H1 (cell line): Measurements from ENCODE around the gene TMEM40. TPM values are rescaled to one million over a fixed set of nuclear protein-coding genes. Genes with fewer than 3 reads are reported as not detected.

Experiments used
- CTCF ChIA-PET: fragments of 300-600 bp; sonication (Branson Sonifier 250); formaldehyde crosslinking; loops from one replicate; lab custom pipeline; 2021; ENCODE audit not compliant: partially characterized antibody; lab: Charles Lee
- POLR2A ChIA-PET: fragments of 300-600 bp; sonication (Branson Sonifier 250); formaldehyde crosslinking; loops from one replicate; lab custom pipeline; 2021; ENCODE audit warnings: inconsistent platforms; ENCODE audit not compliant: partially characterized antibody; lab: Charles Lee
- DNase-seq, 2 experiments: peaks; one replicate each; pipeline versions ENCODE4 v3.0.0 to v3.0.0-alpha.2; 2010 to 2022; ENCODE audit warnings: low spot score in 2 of 2, low read depth in 1 of 2, mixed read lengths in 1 of 2
- FAIRE-seq: peaks from 2 replicates; lab custom pipeline; 2011; peaks lifted over from hg19 to GRCh38; lab: Jason Lieb, UNC
- H2AFZ ChIP-seq: 2 replicates; pipeline ENCODE4 v1.8.1; 2012; ENCODE audit warnings: low read length, inconsistent platforms
- H2AK5ac ChIP-seq: 2 replicates; pipeline ENCODE4 v1.6.1; 2013; ENCODE audit warnings: low read depth, low read length
- H2BK120ac ChIP-seq: replicated peaks from 2 replicates; pipeline ENCODE3; 2013; ENCODE audit warnings: low read depth, low read length, inconsistent platforms
- H2BK12ac ChIP-seq: 2 replicates; pipeline ENCODE4 v1.6.1; 2013; ENCODE audit warnings: low read depth, low read length
- H2BK15ac ChIP-seq: 2 replicates; pipeline ENCODE4 v1.6.1; 2013; ENCODE audit warnings: low read length
- H2BK20ac ChIP-seq: 2 replicates; pipeline ENCODE4 v1.6.1; 2013; ENCODE audit warnings: low read length
- H2BK5ac ChIP-seq: 2 replicates; pipeline ENCODE4 v1.6.1; 2013; ENCODE audit warnings: low read depth, low read length
- H3K14ac ChIP-seq: 2 replicates; pipeline ENCODE4 v1.6.1; 2013; ENCODE audit warnings: inconsistent platforms; ENCODE audit not compliant: insufficient read length
- H3K18ac ChIP-seq: 2 replicates; pipeline ENCODE4 v1.6.1; 2013; ENCODE audit warnings: low read length; ENCODE audit errors: extremely low read depth
- H3K23ac ChIP-seq: 2 replicates; pipeline ENCODE4 v1.6.1; 2013; ENCODE audit warnings: inconsistent platforms; ENCODE audit not compliant: insufficient read length
- H3K23me2 ChIP-seq: 2 replicates; pipeline ENCODE4 v1.6.1; 2013; ENCODE audit warnings: low read depth, low read length
- H3K27ac ChIP-seq: 2 replicates; pipeline ENCODE4 v1.6.1; 2011; ENCODE audit warnings: low read depth, low read length, inconsistent platforms
- H3K27me3 ChIP-seq, 4 experiments: replicated peaks in 1 of 4; 1 replicate in 1 of 4; 2 replicates in 3 of 4; pipeline versions ENCODE4 v1.6.1 to v1.8.1; 2011 to 2013; ENCODE audit warnings: low read length in 3 of 4, mild to moderate bottlenecking in 3 of 4, inconsistent platforms in 2 of 4, mixed read lengths in 2 of 4, moderate library complexity in 1 of 4; ENCODE audit not compliant: control insufficient read depth in 3 of 4, insufficient read depth in 3 of 4; ENCODE audit errors: extremely low read depth in 1 of 4
- H3K36me3 ChIP-seq, 4 experiments: 2 replicates each; pipeline versions ENCODE4 v1.6.1 to v1.8.1; 2011 to 2013; ENCODE audit warnings: mild to moderate bottlenecking in 4 of 4, low read length in 3 of 4, moderate library complexity in 2 of 4, control low read depth in 1 of 4, inconsistent platforms in 1 of 4; ENCODE audit not compliant: insufficient read depth in 4 of 4, control insufficient read depth in 2 of 4
- H3K4ac ChIP-seq: replicated peaks from 2 replicates; pipeline ENCODE3; 2013; ENCODE audit warnings: low read length, low read depth, mixed read lengths, inconsistent platforms; ENCODE audit not compliant: insufficient read length
- H3K4me1 ChIP-seq, 4 experiments: replicated peaks in 1 of 4; 1 replicate in 1 of 4; 2 replicates in 3 of 4; pipeline versions ENCODE4 v1.6.1 to v1.8.1; 2011 to 2013; ENCODE audit warnings: low read length in 3 of 4, inconsistent platforms in 2 of 4, mixed read lengths in 1 of 4; ENCODE audit not compliant: insufficient read depth in 4 of 4, control insufficient read depth in 3 of 4
- H3K4me2 ChIP-seq, 2 experiments: 2 replicates each; pipeline versions ENCODE4 v1.6.1 to v1.8.1; 2011 to 2013; ENCODE audit warnings: low read depth in 2 of 2, low read length in 2 of 2, control low read depth in 1 of 2, inconsistent platforms in 1 of 2, mild to moderate bottlenecking in 1 of 2; ENCODE audit not compliant: insufficient read depth in 1 of 2
- H3K4me3 ChIP-seq, 4 experiments: fragments of 200-600, 300-600 bp in 1 of 4; sonication (generic), shearing (Covaris generic), sonication (Bioruptor Twin) in 1 of 4; 2 replicates each; pipeline versions ENCODE4 v1.5.1 to v1.8.1; 2011 to 2016; ENCODE audit warnings: low read length in 4 of 4, low read depth in 3 of 4, control low read depth in 2 of 4, inconsistent platforms in 2 of 4, mild to moderate bottlenecking in 2 of 4, mixed read lengths in 1 of 4, moderate library complexity in 1 of 4; ENCODE audit not compliant: insufficient read depth in 2 of 4; ENCODE audit errors: extremely low read depth in 1 of 4
- H3K56ac ChIP-seq: replicated peaks from 2 replicates; pipeline ENCODE3; 2013; ENCODE audit warnings: low read depth, mild to moderate bottlenecking, mixed read lengths, low read length, inconsistent platforms; ENCODE audit not compliant: insufficient read length
- H3K79me1 ChIP-seq: 2 replicates; pipeline ENCODE4 v1.6.1; 2013; ENCODE audit warnings: low read depth, low read length, control low read depth
- H3K79me2 ChIP-seq, 2 experiments: 2 replicates each; pipeline versions ENCODE4 v1.6.1 to v1.8.1; 2012 to 2013; ENCODE audit warnings: low read length in 2 of 2, mild to moderate bottlenecking in 2 of 2, inconsistent platforms in 1 of 2; ENCODE audit not compliant: insufficient read depth in 2 of 2, control insufficient read depth in 1 of 2
- H3K9ac ChIP-seq, 4 experiments: replicated peaks in 1 of 4; 1 replicate in 1 of 4; 2 replicates in 3 of 4; pipeline versions ENCODE4 v1.6.1 to v1.8.1; 2011 to 2013; ENCODE audit warnings: low read depth in 3 of 4, low read length in 3 of 4, control low read depth in 2 of 4, mild to moderate bottlenecking in 2 of 4, moderate library complexity in 2 of 4, inconsistent platforms in 1 of 4; ENCODE audit errors: extremely low read depth in 1 of 4
- H3K9me3 ChIP-seq, 2 experiments: 2 replicates each; pipeline versions ENCODE4 v1.6.1 to v1.8.1; 2012 to 2013; ENCODE audit warnings: mild to moderate bottlenecking in 2 of 2, moderate library complexity in 2 of 2, control low read depth in 1 of 2, inconsistent platforms in 1 of 2, low read depth in 1 of 2, low read length in 1 of 2, mixed read lengths in 1 of 2; ENCODE audit not compliant: insufficient read depth in 2 of 2
- H4K20me1 ChIP-seq, 2 experiments: replicated peaks in 1 of 2; 2 replicates each; pipeline versions ENCODE3 to v1.8.1; 2011 to 2013; ENCODE audit warnings: inconsistent platforms in 2 of 2, low read length in 2 of 2, mild to moderate bottlenecking in 1 of 2; ENCODE audit not compliant: insufficient read depth in 2 of 2, control insufficient read depth in 1 of 2
- H4K5ac ChIP-seq: 2 replicates; pipeline ENCODE4 v1.6.1; 2013; ENCODE audit warnings: low read length, low read depth, mixed read lengths, inconsistent platforms; ENCODE audit not compliant: insufficient read length
- H4K8ac ChIP-seq: 2 replicates; pipeline ENCODE4 v1.8.0; 2013; ENCODE audit warnings: mild to moderate bottlenecking, moderate library complexity, low read length, inconsistent platforms; ENCODE audit not compliant: insufficient read depth; ENCODE audit errors: extremely low read depth
- H4K91ac ChIP-seq: replicated peaks from 2 replicates; pipeline ENCODE3; 2013; ENCODE audit warnings: low read length, mixed read lengths, inconsistent platforms; ENCODE audit not compliant: insufficient read length
- RAD21 ChIP-seq, 2 experiments: IDR thresholded peaks in 1 of 2; conservative IDR thresholded peaks in 1 of 2; 2 replicates each; pipeline ENCODE4 v1.6.1; 2011; ENCODE audit warnings: low read depth in 2 of 2, low read length in 2 of 2, improper control_type of control experiment in 1 of 2, inconsistent platforms in 1 of 2, mild to moderate bottlenecking in 1 of 2, moderate library complexity in 1 of 2
- SP4 ChIP-seq: IDR thresholded peaks from 2 replicates; pipeline ENCODE4 v1.6.1; 2012; ENCODE audit warnings: low read length, inconsistent platforms
- WGBS, 2 experiments: shearing (Covaris generic) in 1 of 2; methylation state at CpG; one replicate each; pipeline versions ENCODE4 v1.1.6 to v1.1.7; 2013 to 2015; ENCODE audit warnings: low lambda C conversion rate in 2 of 2, mixed read lengths in 2 of 2, inconsistent platforms in 1 of 2, low coverage in 1 of 2, missing lambda C conversion rate in 1 of 2; ENCODE audit not compliant: insufficient replicate concordance in 2 of 2, insufficient coverage in 1 of 2, insufficient read length in 1 of 2; ENCODE audit errors: extremely low coverage in 1 of 2, missing lambda C conversion rate in 1 of 2; 5-methylcytosine and 5-hydroxymethylcytosine counted together
- polyA plus RNA-seq, 7 experiments: library from polyadenylated mRNA; depleted of rRNA in 3 of 7; stranded (reverse) in 5 of 7; unstranded in 2 of 7; fragments of >200 nt in 5 of 7; fragments of 200-250 nt in 2 of 7; gene quantifications; 1 replicate in 5 of 7; 2 replicates in 1 of 7; 4 replicates in 1 of 7; pipeline versions ENCODE4 v1.2.1 to v1.2.3, GENCODE V29; 2011 to 2013; ENCODE audit warnings: missing spikeins in 2 of 7, mixed read lengths in 2 of 7
- total RNA-seq: library from RNA; stranded (reverse); fragmentation: NEBNext Ultra II Directional; extraction: Animal tissue kit (Norgen Biotek cat#: 25700); gene quantifications from 2 replicates; pipeline ENCODE4 v1.2.1, GENCODE V29; 2021
- TF ChIP-seq, protein P1 (sequence below), 3 experiments: IDR thresholded peaks; 1 replicate in 2 of 3; 2 replicates in 1 of 3; pipeline versions ENCODE4 v1.5.1 to v1.6.1; 2011; ENCODE audit warnings: low read length in 3 of 3, mild to moderate bottlenecking in 3 of 3, inconsistent platforms in 2 of 3, low read depth in 1 of 3, moderate library complexity in 1 of 3; ENCODE audit not compliant: insufficient read depth in 1 of 3; ENCODE audit errors: control extremely low read depth in 1 of 3

The TMEM40 gene
- total and polyA plus RNA-seq, 2 of the 8 experiments (the other 6 are each of a cell fraction or from before 2014, with no cell fraction given): 0.18 TPM; not detected in 1

DNA sequence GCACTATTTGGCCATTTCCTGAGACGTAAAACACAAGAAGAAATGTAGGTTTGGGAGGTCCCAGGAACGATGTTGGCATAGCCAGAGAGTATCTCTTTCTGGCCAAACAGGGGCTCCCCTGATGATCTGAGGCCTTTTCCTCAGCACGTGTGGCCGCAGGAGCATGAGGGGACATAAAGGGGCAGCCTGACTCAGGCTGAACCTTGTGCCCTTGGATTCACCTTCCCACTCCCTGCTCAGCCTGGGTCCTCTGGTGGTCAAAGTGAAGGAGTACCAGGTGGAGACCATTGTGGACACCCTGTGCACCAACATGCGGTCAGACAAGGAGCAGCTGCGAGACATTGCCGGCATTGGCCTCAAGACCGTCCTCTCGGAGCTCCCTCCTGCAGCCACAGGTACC is 48.0 kb upstream of the TMEM40 start:
- H2AFZ ChIP-seq: no peak overlapping the region
- H3K23ac ChIP-seq: no peak overlapping the region
- H3K79me2 ChIP-seq: no peaks in the 10 kb centered on the region
- peaks cover 3% of the 10 kb centered on the region; the same call in 1 of the 2 replicates for H3K23me2 ChIP-seq
- ChIA-PET CTCF (interaction anchor here (1.0 to 5.1 kb wide), 11 partner anchors 7 to 188 kb away, joined by 3 to 54 read pairs (median 7); partner anchors contain the start of genes CAND2 and RPL32), POLR2A (interaction anchor here (0.9 to 28.5 kb wide), 4 partner anchors 8 to 251 kb away, joined by 3 to 661 read pairs (median 6); partner anchors contain the start of genes MKRN2 and RPL32)
- no peaks in the 10 kb centered on the region for H3K9me3 ChIP-seq
- no peak overlapping the region for H2BK5ac ChIP-seq
- H3K56ac ChIP-seq: no peak overlapping the region
- peaks cover 0 to 8% (median 4%) of the 10 kb centered on the region in 4 experiments; a peak in 4 of 7 replicates for H3K4me1 ChIP-seq
- H3K9ac ChIP-seq: no peak overlapping the region
- no peak overlapping the region for H2BK120ac ChIP-seq
- no peak overlapping the region for H2BK20ac ChIP-seq
- H4K8ac ChIP-seq: no peak overlapping the region
- no peak overlapping the region for H3K14ac ChIP-seq
- DNase-seq (no peak), FAIRE-seq (no peak)
- H2BK12ac ChIP-seq: no peak overlapping the region
- no peaks in the 10 kb centered on the region for H3K27me3 ChIP-seq
- H3K4me3 ChIP-seq: no peak overlapping the region
- peaks cover 0 to 2% of the 10 kb centered on the region in 2 experiments for H4K20me1 ChIP-seq
- no peak overlapping the region for H3K18ac ChIP-seq
- peaks cover 0 to 12% (median 3%) of the 10 kb centered on the region in 4 experiments; a peak in 5 of 8 replicates for H3K36me3 ChIP-seq
- H3K79me1 ChIP-seq: no peaks in the 10 kb centered on the region
- no peak overlapping the region for H3K4me2 ChIP-seq
- 93% methylated on average over 9 of the region's 9 CpGs; no CpG with 5 or more reads in 1 of the 2 experiments for WGBS, 2 experiments
- no peak overlapping the region for H4K91ac ChIP-seq
- H2BK15ac ChIP-seq: no peak overlapping the region
- no peak overlapping the region for H3K4ac ChIP-seq
- no peak overlapping the region for H3K27ac ChIP-seq
- H4K5ac ChIP-seq: no peak overlapping the region
- H2AK5ac ChIP-seq: no peak overlapping the region
- TF ChIP-seq SP4 (no peak), RAD21 (IDR thresholded peaks at IDR 0.05 in 1 of 2, conservative IDR thresholded peaks at IDR 0.05 in 1 of 2; ENCODE audit: low read depth in 2 of 2, low read length in 2 of 2) (peak in 1 of 2 experiments; percentile 9; a peak in 1 of 4 replicates)
- TF ChIP-seq, protein P1, sequence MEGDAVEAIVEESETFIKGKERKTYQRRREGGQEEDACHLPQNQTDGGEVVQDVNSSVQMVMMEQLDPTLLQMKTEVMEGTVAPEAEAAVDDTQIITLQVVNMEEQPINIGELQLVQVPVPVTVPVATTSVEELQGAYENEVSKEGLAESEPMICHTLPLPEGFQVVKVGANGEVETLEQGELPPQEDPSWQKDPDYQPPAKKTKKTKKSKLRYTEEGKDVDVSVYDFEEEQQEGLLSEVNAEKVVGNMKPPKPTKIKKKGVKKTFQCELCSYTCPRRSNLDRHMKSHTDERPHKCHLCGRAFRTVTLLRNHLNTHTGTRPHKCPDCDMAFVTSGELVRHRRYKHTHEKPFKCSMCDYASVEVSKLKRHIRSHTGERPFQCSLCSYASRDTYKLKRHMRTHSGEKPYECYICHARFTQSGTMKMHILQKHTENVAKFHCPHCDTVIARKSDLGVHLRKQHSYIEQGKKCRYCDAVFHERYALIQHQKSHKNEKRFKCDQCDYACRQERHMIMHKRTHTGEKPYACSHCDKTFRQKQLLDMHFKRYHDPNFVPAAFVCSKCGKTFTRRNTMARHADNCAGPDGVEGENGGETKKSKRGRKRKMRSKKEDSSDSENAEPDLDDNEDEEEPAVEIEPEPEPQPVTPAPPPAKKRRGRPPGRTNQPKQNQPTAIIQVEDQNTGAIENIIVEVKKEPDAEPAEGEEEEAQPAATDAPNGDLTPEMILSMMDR (IDR thresholded peaks at IDR 0.05; ENCODE audit: control extremely low read depth in 1 of 3, insufficient read depth in 1 of 3, low read depth in 1 of 3, low read length in 3 of 3): peak in 2 of 3 experiments; percentile 19 to 33; a peak in 3 of 4 replicates
